Karpas-422 (cell line): ENCODE data around the gene FGFRL1. TPM values are rescaled to one million over a fixed set of nuclear protein-coding genes. Genes with fewer than 3 reads are reported as not detected.

Experiments
- DNase-seq: peaks from one replicate; pipeline ENCODE4 v3.0.0-alpha.2; 2015
- H2AFZ ChIP-seq: fragments of 200-600 bp; sonication (generic); 2 replicates; pipeline ENCODE4 v1.6.1; 2014; ENCODE audit warnings: antibody characterized with exemption, low read length, mixed read lengths
- H3K27ac ChIP-seq: fragments of 200-600 bp; sonication (generic); 2 replicates; pipeline ENCODE4 v1.5.1; 2014; ENCODE audit warnings: mild to moderate bottlenecking, low read length, moderate library complexity
- H3K27me3 ChIP-seq: fragments of 200-600 bp; sonication (generic); 2 replicates; pipeline ENCODE4 v1.6.1; 2014; ENCODE audit warnings: low read length, mixed read lengths
- H3K36me3 ChIP-seq: fragments of 200-600 bp; sonication (generic); 2 replicates; pipeline ENCODE4 v1.6.1; 2014; ENCODE audit warnings: low read length, mixed read lengths; ENCODE audit not compliant: insufficient read depth
- H3K4me1 ChIP-seq: fragments of 200-600 bp; sonication (generic); 2 replicates; pipeline ENCODE4 v1.6.1; 2014; ENCODE audit warnings: mild to moderate bottlenecking, low read length, mixed read lengths
- H3K4me2 ChIP-seq: fragments of 200-600 bp; sonication (generic); 2 replicates; pipeline ENCODE4 v1.6.1; 2014; ENCODE audit warnings: low read length, low read depth, mild to moderate bottlenecking; ENCODE audit not compliant: poor library complexity, severe bottlenecking
- H3K4me3 ChIP-seq: fragments of 200-600 bp; sonication (generic); 2 replicates; pipeline ENCODE4 v1.5.1; 2014; ENCODE audit warnings: mild to moderate bottlenecking, antibody characterized with exemption, low read length, mixed read lengths
- H3K79me2 ChIP-seq: fragments of 200-600 bp; sonication (generic); 2 replicates; pipeline ENCODE4 v1.6.1; 2014; ENCODE audit warnings: mild to moderate bottlenecking, low read length, mixed read lengths
- H3K9ac ChIP-seq: fragments of 200-600 bp; sonication (generic); 2 replicates; pipeline ENCODE4 v1.6.0; 2014; ENCODE audit warnings: low read length
- H3K9me2 ChIP-seq: fragments of 200-600 bp; sonication (generic), shearing (Covaris generic); replicated peaks from 2 replicates; pipeline ENCODE4 v1.6.0; 2014; ENCODE audit warnings: mild to moderate bottlenecking, low read length, moderate library complexity; ENCODE audit not compliant: insufficient read depth
- H3K9me3 ChIP-seq: fragments of 300-700, 200-600 bp; sonication (generic); 2 replicates; pipeline ENCODE4 v1.6.1; 2014; ENCODE audit warnings: low read length, mixed read lengths
- H4K20me1 ChIP-seq: fragments of 200-600 bp; sonication (generic); 2 replicates; pipeline ENCODE4 v1.6.1; 2014; ENCODE audit warnings: mild to moderate bottlenecking, antibody characterized with exemption, low read length, low read depth; ENCODE audit not compliant: insufficient read depth
- total RNA-seq: library from RNA; depleted of rRNA; stranded (reverse); fragments of >200 nt; shearing (Covaris generic); gene quantifications from 2 replicates; pipeline ENCODE4 v1.2.3, GENCODE V29; 2014; ENCODE audit warnings: low replicate concordance

The FGFRL1 gene
- total RNA-seq, 1 experiment from 2014 or later: not detected

DNA sequence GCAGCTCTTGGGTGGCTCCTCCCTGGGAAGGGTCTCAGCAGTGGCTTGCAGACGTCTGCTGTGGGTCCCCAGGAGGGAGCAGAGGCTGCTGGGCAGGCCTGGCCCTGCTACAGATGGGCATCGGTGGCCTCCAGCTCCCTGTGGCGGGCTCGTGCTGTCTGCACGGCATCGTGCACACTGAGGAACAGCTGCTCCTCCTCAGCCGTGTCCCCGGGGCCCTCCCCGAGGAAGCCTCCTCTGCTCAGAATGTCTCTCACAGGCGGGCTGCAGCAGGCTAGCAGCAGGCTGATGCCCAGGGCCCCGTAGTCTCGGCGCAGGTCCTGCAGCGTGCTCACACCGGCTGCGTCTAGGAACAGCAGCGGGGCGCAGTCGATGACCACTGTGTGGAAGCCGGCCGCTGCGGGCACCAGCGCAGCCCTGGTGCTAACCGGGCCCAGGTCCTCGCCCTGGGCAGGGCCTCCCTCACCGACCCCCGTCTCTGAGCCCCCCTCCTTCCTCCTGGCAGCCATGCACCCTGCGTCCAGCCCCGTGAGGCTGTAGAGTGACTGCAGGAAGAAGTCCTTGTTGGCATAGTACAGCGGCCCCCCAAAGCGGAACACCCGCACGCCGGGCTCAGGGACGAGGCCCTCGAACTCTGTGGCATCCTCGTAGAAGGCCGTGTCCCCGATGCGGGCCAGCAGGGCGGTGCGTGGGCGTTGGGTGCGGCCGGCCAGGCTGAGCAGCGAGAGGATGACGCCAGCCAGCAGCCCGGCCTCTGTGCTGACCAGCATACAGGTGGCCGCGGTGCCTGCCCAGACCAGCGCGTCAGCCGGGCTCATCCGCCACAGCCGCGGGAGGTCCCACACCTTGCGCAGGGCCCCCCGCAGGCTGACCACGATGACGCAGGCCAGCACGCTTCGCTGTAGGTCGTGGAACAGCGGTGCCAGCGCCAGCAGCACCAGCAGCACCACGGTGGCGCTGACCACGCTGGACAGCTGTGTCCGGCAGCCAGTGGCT lies 22.4 kb upstream of the FGFRL1 start:
- H3K9ac ChIP-seq: peak overlapping the region; percentile 26; the same call in 1 of the 2 replicates
- H3K79me2 ChIP-seq: no peaks in the 10 kb centered on the region
- H3K4me1 ChIP-seq: peaks cover 37% of the 10 kb centered on the region
- H3K4me3 ChIP-seq: peak overlapping the region; percentile 17; the same call in 1 of the 2 replicates
- no peaks in the 10 kb centered on the region for H3K9me3 ChIP-seq
- no peaks in the 10 kb centered on the region for H3K36me3 ChIP-seq
- no peak overlapping the region for H2AFZ ChIP-seq
- DNase-seq: peak; percentile 62
- H3K27me3 ChIP-seq: no peaks in the 10 kb centered on the region
- peak overlapping the region; percentile 20 for H3K4me2 ChIP-seq
- H4K20me1 ChIP-seq: peaks cover 4% of the 10 kb centered on the region; the same call in 1 of the 2 replicates
- no peaks in the 10 kb centered on the region for H3K9me2 ChIP-seq
- H3K27ac ChIP-seq: no peak overlapping the region

DNA sequence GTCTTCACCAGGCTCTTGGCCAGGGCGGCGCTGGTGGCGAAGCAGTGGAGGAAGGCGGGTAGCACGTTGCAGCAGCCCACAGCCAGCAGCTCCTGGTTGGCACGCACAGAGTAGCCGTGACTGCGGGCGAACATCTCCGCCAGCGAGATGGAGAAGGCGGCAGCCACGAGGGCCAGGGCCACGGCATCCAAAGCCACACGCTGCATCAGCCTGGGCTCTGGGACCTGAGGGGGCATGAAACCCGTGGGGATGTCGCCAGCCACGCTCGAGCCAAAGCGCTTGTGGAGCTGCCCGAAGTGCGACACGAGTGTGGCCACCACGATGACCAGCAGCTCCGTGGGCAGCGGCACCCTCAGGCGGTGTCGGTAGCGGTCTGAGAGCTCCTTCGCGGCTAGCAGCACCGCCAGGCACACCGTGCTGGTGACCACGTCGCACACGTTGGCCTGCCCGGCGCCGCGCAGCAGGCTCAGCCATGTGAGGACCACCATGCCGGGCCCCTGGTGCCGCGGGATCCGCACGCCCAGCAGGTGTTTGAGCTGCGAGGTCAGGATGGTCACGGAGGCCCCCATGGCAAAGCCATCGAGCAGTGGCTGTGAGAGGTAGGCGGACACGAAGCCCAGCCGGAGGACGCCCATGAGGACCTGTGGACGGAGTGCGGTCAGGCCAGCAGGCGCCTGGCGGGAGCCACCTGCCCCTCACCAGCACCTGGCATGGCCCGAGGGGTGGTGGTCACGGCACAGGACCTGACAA lies 21.5 kb upstream of the FGFRL1 start:
- H4K20me1 ChIP-seq: peaks cover 4% of the 10 kb centered on the region; the same call in 1 of the 2 replicates
- H2AFZ ChIP-seq: no peak overlapping the region
- no peak for DNase-seq
- H3K27me3 ChIP-seq: no peaks in the 10 kb centered on the region
- H3K9me3 ChIP-seq: no peaks in the 10 kb centered on the region
- H3K27ac ChIP-seq: no peak overlapping the region
- no peaks in the 10 kb centered on the region for H3K36me3 ChIP-seq
- no peak overlapping the region for H3K4me3 ChIP-seq
- H3K4me1 ChIP-seq: peaks cover 37% of the 10 kb centered on the region
- H3K79me2 ChIP-seq: no peaks in the 10 kb centered on the region
- no peak overlapping the region for H3K9ac ChIP-seq
- H3K9me2 ChIP-seq: no peaks in the 10 kb centered on the region
- H3K4me2 ChIP-seq: no peak overlapping the region

DNA sequence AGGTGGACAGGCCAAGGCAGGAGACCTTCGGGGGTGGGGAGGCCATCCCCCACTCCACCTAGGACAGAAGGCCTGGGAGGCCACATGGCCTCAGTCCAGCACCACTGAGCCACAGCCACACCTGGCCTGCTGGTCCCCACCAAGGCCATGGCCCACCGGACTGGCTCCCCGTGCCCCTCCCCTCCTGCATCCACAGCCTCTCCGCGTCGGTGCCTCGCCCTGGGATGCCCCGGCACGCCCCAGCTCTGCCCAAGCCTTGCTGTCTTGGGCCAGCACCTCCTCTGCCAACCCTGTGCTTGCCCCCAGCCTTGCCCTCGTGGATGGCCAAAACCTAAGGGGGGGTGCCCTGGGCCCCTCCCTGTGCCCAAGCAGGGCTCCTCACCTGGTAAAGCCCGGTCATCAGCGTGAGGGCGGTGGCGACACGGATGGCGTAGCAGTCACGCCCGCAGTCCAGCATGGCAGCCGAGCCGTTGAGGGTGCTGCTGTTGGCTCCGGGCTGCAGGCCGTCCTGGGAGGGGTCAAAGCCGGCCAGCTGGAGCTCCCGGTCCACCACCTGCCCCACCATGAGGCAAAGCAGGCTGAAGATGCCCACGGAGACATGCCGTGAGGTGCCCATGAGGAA lies 20.6 kb upstream of the FGFRL1 start:
- Histone ChIP-seq H3K36me3 (no peaks in the 10 kb centered on the region), H3K9ac (no peak overlapping the region), H3K9me2 (no peaks in the 10 kb centered on the region), H3K4me1 (peaks cover 30% of the 10 kb centered on the region), H3K27me3 (no peaks in the 10 kb centered on the region), H2AFZ (no peak overlapping the region), H3K27ac (no peak overlapping the region), H4K20me1 (peaks cover 10% of the 10 kb centered on the region; the same call in 1 of the 2 replicates), H3K79me2 (no peaks in the 10 kb centered on the region), H3K4me3 (no peak overlapping the region), H3K4me2 (no peak overlapping the region), H3K9me3 (no peaks in the 10 kb centered on the region)
- no peak for DNase-seq

DNA sequence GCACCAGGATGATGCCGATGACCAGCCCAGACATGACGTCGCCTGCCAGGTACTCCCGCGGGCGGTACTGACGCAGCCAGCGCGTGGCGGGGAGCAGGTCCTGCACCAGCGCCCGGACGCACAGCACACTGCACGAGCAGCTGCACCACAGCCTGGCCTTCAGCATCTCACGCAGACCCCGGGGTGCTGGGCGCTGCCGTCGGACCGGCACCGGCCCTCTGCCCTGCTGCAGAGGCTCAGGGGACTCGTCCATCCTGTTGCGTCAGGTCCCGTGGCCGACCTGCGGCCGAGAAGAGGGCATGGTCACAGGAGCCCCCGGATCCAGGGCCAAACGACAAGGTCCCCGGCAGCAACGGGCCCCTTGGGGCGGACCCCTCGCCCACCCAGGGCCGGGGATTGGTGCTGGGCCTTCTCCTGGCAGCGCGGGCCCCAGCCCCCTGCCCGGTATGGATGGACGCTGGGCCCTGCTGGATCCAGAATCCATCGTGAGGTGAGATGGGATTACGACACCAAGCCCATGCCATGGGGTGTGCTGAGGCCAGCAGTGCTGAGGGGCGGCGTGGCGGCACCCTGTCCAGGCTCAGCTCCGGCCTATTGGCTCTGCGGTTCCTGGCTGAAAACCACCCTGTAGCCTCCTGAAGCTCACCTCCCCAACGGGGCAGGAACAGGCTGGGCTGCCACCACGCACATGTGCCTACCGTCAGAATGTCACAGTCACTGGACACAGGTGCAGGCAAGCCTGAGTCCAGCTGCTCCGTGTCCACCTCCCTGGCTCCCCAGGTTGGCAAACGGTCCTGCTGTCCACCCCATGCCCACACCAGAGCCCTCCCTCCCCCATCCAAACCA lies 19.8 kb upstream of the FGFRL1 start:
- Histone ChIP-seq H3K9ac (no peak overlapping the region), H2AFZ (no peak overlapping the region), H3K27ac (no peak overlapping the region)

DNA sequence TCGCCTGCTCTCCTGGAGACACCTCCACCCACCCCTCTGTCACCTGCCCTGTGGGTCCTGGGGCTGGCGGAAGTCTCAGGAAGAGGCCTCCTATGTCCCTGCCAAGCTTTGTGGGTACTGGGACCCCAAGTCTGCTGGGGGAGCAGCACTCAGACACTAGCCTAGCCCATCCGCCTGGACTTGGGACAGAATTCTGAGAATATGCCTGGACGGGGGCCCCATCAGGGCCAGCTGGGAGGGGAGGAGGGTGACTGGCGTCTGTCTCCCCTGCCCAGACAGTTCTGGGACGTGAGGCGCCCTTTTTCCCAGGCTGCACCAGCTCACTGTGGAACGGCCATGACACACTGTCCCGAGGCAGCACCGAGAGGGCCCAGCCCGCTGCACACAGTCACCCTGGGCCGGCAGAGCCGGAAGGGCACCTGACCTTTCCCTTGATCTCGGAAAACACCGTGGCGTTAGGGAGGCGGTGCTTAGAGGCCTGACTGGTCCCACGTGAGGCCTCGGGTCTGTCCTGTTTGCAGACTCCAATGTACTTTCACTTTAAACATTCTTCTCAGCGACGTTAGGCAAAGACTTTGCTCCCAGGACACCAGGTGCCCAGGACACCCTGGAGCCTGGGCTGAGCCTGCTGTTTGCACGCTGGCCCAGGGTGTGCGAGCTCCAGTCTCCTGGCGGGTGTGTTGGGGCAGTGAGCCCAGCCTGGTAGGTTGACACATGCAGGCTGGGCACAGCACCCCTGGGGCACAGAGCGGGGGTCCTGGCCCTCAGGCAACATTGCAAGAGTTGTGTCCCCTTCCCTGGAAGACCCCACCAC lies 18.9 kb upstream of the FGFRL1 start:
- Histone ChIP-seq H2AFZ (no peak overlapping the region), H3K4me2 (no peak overlapping the region), H3K9me3 (no peaks in the 10 kb centered on the region), H4K20me1 (peaks cover 17% of the 10 kb centered on the region; the same call in 1 of the 2 replicates), H3K27ac (no peak overlapping the region), H3K4me1 (peaks cover 19% of the 10 kb centered on the region), H3K27me3 (no peaks in the 10 kb centered on the region), H3K4me3 (no peak overlapping the region), H3K36me3 (no peaks in the 10 kb centered on the region), H3K9ac (no peak overlapping the region), H3K9me2 (no peaks in the 10 kb centered on the region), H3K79me2 (no peaks in the 10 kb centered on the region)
- DNase-seq: no peak

More for the DNA sequence above, 19.8 kb upstream of the FGFRL1 start:
- Histone ChIP-seq H3K27me3 (no peaks in the 10 kb centered on the region), H3K9me2 (no peaks in the 10 kb centered on the region), H3K4me1 (peaks cover 22% of the 10 kb centered on the region), H3K4me2 (no peak overlapping the region), H3K36me3 (no peaks in the 10 kb centered on the region), H3K9me3 (no peaks in the 10 kb centered on the region), H3K4me3 (no peak overlapping the region), H3K79me2 (no peaks in the 10 kb centered on the region), H4K20me1 (peaks cover 17% of the 10 kb centered on the region; the same call in 1 of the 2 replicates)
- no peak for DNase-seq

DNA sequence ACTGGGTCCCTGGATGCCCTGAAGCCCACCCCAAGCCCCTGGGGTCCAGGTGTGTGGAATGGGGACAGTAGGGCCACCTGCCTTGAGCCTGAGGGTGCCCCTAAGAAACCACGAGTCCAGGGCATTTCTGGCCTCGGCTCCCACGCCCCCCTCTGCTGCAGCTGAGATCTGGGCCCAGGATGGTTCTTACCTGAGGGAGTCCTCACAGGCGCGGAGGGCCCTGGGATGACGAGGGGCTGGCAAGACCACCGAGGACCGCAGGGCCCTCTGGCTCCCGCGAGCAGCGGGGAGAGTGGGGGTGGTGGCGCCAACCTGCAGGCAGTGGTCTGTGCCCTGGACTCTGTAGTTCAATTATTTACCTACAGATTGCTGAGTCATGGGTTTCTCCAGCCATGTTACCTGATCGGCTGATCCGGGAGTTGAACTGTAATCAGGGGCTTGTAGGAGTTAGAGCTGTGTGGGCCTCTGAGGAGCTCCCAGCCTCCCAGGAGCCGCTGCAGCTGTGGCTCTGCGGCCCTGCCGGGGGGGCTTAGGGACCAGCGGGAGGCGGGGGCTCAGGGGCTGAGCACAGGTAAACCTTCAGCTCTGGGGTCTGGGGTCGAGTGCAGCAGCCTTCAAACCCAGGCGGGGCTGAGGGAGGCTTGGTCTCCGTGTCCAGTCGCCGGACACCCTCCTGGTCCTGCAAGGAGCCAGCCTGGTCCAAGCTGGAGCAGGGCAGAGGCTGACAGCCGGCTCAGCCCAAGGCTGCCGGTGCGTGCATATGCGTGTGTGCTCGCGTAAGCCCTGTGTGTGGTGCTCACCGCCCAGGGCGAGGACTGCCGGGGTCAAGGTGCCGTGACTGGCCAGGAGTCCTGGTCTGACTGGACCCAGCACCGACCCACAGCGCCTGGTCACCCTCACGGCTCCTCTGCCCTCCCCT lies 18.1 kb upstream of the FGFRL1 start, which contains the start of gene SLC26A1:
Gene SLC26A1 (minus strand): TSS at position 294 of the 919 bp plus-strand sequence. CDS start 1,701 bp downstream, outside the sequence.
- Histone ChIP-seq H3K9me3 (no peaks in the 10 kb centered on the region), H3K36me3 (no peaks in the 10 kb centered on the region), H3K4me3 (no peak within 1 kb of the TSS), H3K4me1 (peaks cover 13% of the 10 kb centered on the region), H2AFZ (no peak within 1 kb of the TSS), H4K20me1 (peaks cover 17% of the 10 kb centered on the region; the same call in 1 of the 2 replicates), H3K9ac (no peak within 1 kb of the TSS), H3K79me2 (no peaks in the 10 kb centered on the region), H3K27ac (no peak within 1 kb of the TSS), H3K27me3 (no peaks in the 10 kb centered on the region), H3K9me2 (no peaks in the 10 kb centered on the region), H3K4me2 (no peak within 1 kb of the TSS)
- no peak for DNase-seq
